HG03066 (cell line): ENCODE measurements around the gene HCRTR1.

ENCODE experiments used
- ATAC-seq: cut with Tn5 transposase; IDR thresholded peaks from one replicate; pipeline ENCODE4 v1.9.1; 2021; ENCODE audit warnings: low read depth; ENCODE audit not compliant: unreplicated experiment

HCRTR1 gene

GRCh38 chr1:31624731-31625514 lies 7.4 kb downstream of the HCRTR1 start:
- no peak for ATAC-seq

GRCh38 chr1:31625561-31626222 lies 8.2 kb downstream of the HCRTR1 start:
- ATAC-seq, result no peak

- no peak for ATAC-seq
These were observed 9.0 kb downstream of the HCRTR1 start for GRCh38 chr1:31626223-31627207.

GRCh38 chr1:31627301-31627929 lies 9.9 kb downstream of the HCRTR1 start:
- no peak for ATAC-seq

- no peak for ATAC-seq
These were observed 10.6 kb downstream of the HCRTR1 start for GRCh38 chr1:31627930-31628559.

- no peak for ATAC-seq
These were observed 11.6 kb downstream of the HCRTR1 start for GRCh38 chr1:31628931-31629556.

GRCh38 chr1:31632649-31633048 lies 15.2 kb downstream of the HCRTR1 start:
- ATAC-seq, result no peak

- no peak for ATAC-seq
These were observed 15.6 kb downstream of the HCRTR1 start for GRCh38 chr1:31633117-31633516.

- no peak for ATAC-seq
These were observed 20.6 kb downstream of the HCRTR1 start for GRCh38 chr1:31637915-31638673.

- ATAC-seq, result no peak
These were observed 22.1 kb downstream of the HCRTR1 start for GRCh38 chr1:31639543-31639942.

- no peak for ATAC-seq
These were observed 22.7 kb downstream of the HCRTR1 start for GRCh38 chr1:31640179-31640578.

GRCh38 chr1:31640964-31641363 lies 23.5 kb downstream of the HCRTR1 start:
- no peak for ATAC-seq

GRCh38 chr1:31642366-31642765 lies 24.9 kb downstream of the HCRTR1 start:
- no peak for ATAC-seq

- ATAC-seq, result no peak
These were observed 25.4 kb downstream of the HCRTR1 start for GRCh38 chr1:31642897-31643296.

- no peak for ATAC-seq
These were observed 26.6 kb downstream of the HCRTR1 start for GRCh38 chr1:31643976-31644559.

GRCh38 chr1:31644560-31645273 lies 27.2 kb downstream of the HCRTR1 start, which contains the start of gene PEF1:
PEF1 (minus strand) TSS chr1:31644876; CDS start chr1:31644864, 12 bp downstream.
- peak; percentile 83 for ATAC-seq

- no peak for ATAC-seq
These were observed 27.7 kb downstream of the HCRTR1 start for GRCh38 chr1:31645274-31645568.
